Endothelial cell of umbilical vein (primary cell): ENCODE results near the gene RBM28. TPM values are rescaled to one million over a fixed set of nuclear protein-coding genes. Genes with fewer than 3 reads are reported as not detected.

ENCODE experiments used
- BruUV-seq: library from RNA; stranded (reverse); fragments of 400-500 nt; replicated peaks from 2 replicates; lab custom pipeline; 2021; lab: Mats Ljungman, UMichigan
- CTCF ChIA-PET: fragments of 300-600, 350-600 bp; sonication (Branson Sonifier 250); formaldehyde crosslinking; loops from one replicate; lab custom pipeline; 2021; ENCODE audit warnings: antibody characterized with exemption, inconsistent platforms; lab: Charles Lee
- POLR2A ChIA-PET: fragments of 300-600, 350-600 bp; sonication (Branson Sonifier 250); formaldehyde crosslinking; loops from one replicate; lab custom pipeline; 2021; ENCODE audit warnings: antibody characterized with exemption, inconsistent platforms; lab: Charles Lee
- DNase-seq: peaks from one replicate; pipeline ENCODE4 v3.0.0-alpha.2; 2011; ENCODE audit warnings: low read depth, low spot score
- FAIRE-seq: peaks from 2 replicates; lab custom pipeline; 2011; peaks lifted over from hg19 to GRCh38; lab: Jason Lieb, UNC
- H2AFZ ChIP-seq: 2 replicates; pipeline ENCODE4 v1.6.0; 2012; ENCODE audit warnings: low read depth, low read length, control low read depth, inconsistent platforms
- H3K27ac ChIP-seq: 2 replicates; pipeline ENCODE4 v1.5.1; 2011; ENCODE audit warnings: low read depth, mild to moderate bottlenecking, control low read depth, low read length, moderate library complexity; ENCODE audit not compliant: insufficient read depth
- H3K27me3 ChIP-seq, 2 experiments: 2 replicates each; pipeline versions ENCODE4 v1.6.0 to v1.6.1; 2011; ENCODE audit warnings: low read length in 2 of 2, mixed read lengths in 1 of 2; ENCODE audit not compliant: control insufficient read depth in 2 of 2, insufficient read depth in 2 of 2
- H3K36me3 ChIP-seq, 2 experiments: 2 replicates in 1 of 2; 3 replicates in 1 of 2; pipeline ENCODE4 v1.5.1; 2011; ENCODE audit warnings: low read length in 2 of 2, mild to moderate bottlenecking in 1 of 2, moderate library complexity in 1 of 2; ENCODE audit not compliant: control insufficient read depth in 2 of 2, insufficient read depth in 2 of 2; ENCODE audit errors: extremely low read depth in 1 of 2
- H3K4me1 ChIP-seq: 3 replicates; pipeline ENCODE4 v1.5.1; 2011; ENCODE audit warnings: mild to moderate bottlenecking, low read length; ENCODE audit not compliant: control insufficient read depth, insufficient read depth; ENCODE audit errors: extremely low read depth
- H3K4me2 ChIP-seq: 2 replicates; pipeline ENCODE4 v1.6.1; 2011; ENCODE audit warnings: low read length, control low read depth, mixed read lengths; ENCODE audit not compliant: insufficient read depth
- H3K4me3 ChIP-seq, 3 experiments: fragments of 200-600 bp in 1 of 3; sonication (generic), shearing (Covaris generic) in 1 of 3; replicated peaks in 1 of 3; 2 replicates each; pipeline ENCODE4 v1.5.1; 2011 to 2016; ENCODE audit warnings: control low read depth in 3 of 3, low read length in 3 of 3, mild to moderate bottlenecking in 2 of 3, inconsistent platforms in 1 of 3, low read depth in 1 of 3, moderate library complexity in 1 of 3; ENCODE audit not compliant: insufficient read depth in 1 of 3
- H3K79me2 ChIP-seq: 2 replicates; pipeline ENCODE4 v1.6.0; 2012; ENCODE audit warnings: low read length, inconsistent platforms; ENCODE audit not compliant: control insufficient read depth, insufficient read depth
- H3K9ac ChIP-seq: replicated peaks from 2 replicates; pipeline ENCODE3; 2011; ENCODE audit warnings: low read length, control low read depth; ENCODE audit not compliant: insufficient read depth; ENCODE audit errors: extremely low read depth
- H3K9me1 ChIP-seq: replicated peaks from 3 replicates; pipeline ENCODE4 v1.6.0; 2011; ENCODE audit warnings: mild to moderate bottlenecking, low read length; ENCODE audit not compliant: control insufficient read depth, insufficient read depth; ENCODE audit errors: extremely low read depth
- H3K9me3 ChIP-seq: replicated peaks from 2 replicates; pipeline ENCODE4 v1.5.1; 2012; ENCODE audit warnings: low read length, inconsistent platforms; ENCODE audit not compliant: control insufficient read depth, insufficient read depth
- H4K20me1 ChIP-seq: replicated peaks from 2 replicates; pipeline ENCODE3; 2011; ENCODE audit warnings: mild to moderate bottlenecking, low read length; ENCODE audit not compliant: control insufficient read depth, insufficient read depth; ENCODE audit errors: extremely low read depth
- CTCF ChIP-seq, 2 donors: IDR thresholded peaks; 1 replicate in 1 of 2; 2 replicates in 1 of 2; pipeline ENCODE4 v1.5.1; 2011; ENCODE audit warnings: low read length in 2 of 2, mild to moderate bottlenecking in 2 of 2, moderate library complexity in 2 of 2, control low read depth in 1 of 2, inconsistent platforms in 1 of 2, low read depth in 1 of 2; ENCODE audit not compliant: insufficient read depth in 1 of 2; ENCODE audit errors: extremely low read depth in 1 of 2
- EZH2 ChIP-seq: IDR thresholded peaks from 2 replicates; pipeline ENCODE4 v1.6.1; 2012; ENCODE audit warnings: borderline replicate concordance, low read depth, mild to moderate bottlenecking, moderate library complexity, low read length, inconsistent platforms; ENCODE audit not compliant: severe bottlenecking
- FOS ChIP-seq: IDR thresholded peaks from 2 replicates; pipeline ENCODE4 v1.6.1; 2011; ENCODE audit warnings: mild to moderate bottlenecking, low read length, moderate library complexity, borderline replicate concordance; ENCODE audit not compliant: insufficient read depth
- GATA2 ChIP-seq: IDR thresholded peaks from 2 replicates; pipeline ENCODE4 v1.7.0; 2011; ENCODE audit warnings: low read depth, mild to moderate bottlenecking, moderate library complexity, mixed read lengths, low read length; ENCODE audit not compliant: insufficient read length, insufficient read depth
- MAX ChIP-seq: IDR thresholded peaks from 2 replicates; pipeline ENCODE4 v1.6.1; 2011; ENCODE audit not compliant: insufficient read depth, insufficient read length
- POLR2A ChIP-seq: IDR thresholded peaks from 2 replicates; pipeline ENCODE4 v1.6.1; 2012; ENCODE audit warnings: low read depth, mild to moderate bottlenecking, control low read depth, low read length
- POLR2AphosphoS5 ChIP-seq: IDR thresholded peaks from 2 replicates; pipeline ENCODE4 v1.6.1; 2012; ENCODE audit warnings: low read depth, mild to moderate bottlenecking, control low read depth, low read length, moderate library complexity; ENCODE audit not compliant: insufficient read depth
- dilution Hi-C: fragments of 300-500 bp; cut with MboI; formaldehyde crosslinking; loops from one replicate; pipeline ENCODE4 v1.15.0; 2019; ENCODE audit warnings: low sequenced_read_pairs; ENCODE audit not compliant: extremely low pct_ligation_motif_present
- intact Hi-C: fragments of 100-400 bp; cut with micrococcal nuclease; formaldehyde crosslinking; loops from one replicate; pipeline ENCODE4 v1.10.0; 2022
- polyA plus RNA-seq, 4 experiments: library from polyadenylated mRNA; depleted of rRNA in 3 of 4; stranded (reverse) in 3 of 4; unstranded in 1 of 4; fragments of >200 nt; gene quantifications; 2 replicates each; pipeline versions ENCODE4 v1.2.1 to v1.2.3, GENCODE V29; 2011 to 2012; ENCODE audit warnings: missing spikeins in 1 of 4
- total RNA-seq: library from RNA; stranded (reverse); gene quantifications from 2 replicates; pipeline ENCODE4 v1.2.3, GENCODE V29; 2021

RBM28 gene
- total and polyA plus RNA-seq, 2 donors (not counting 3 experiments of a cell fraction or from before 2014, with no cell fraction given): 11.6 to 58.7 TPM

GRCh38 chr7:128388145-128388485 is 44.4 kb upstream of the RBM28 start:
- Histone ChIP-seq H3K27me3 (peaks cover 0 to 5% of the 10 kb centered on the region in 2 experiments), H3K79me2 (no peaks in the 10 kb centered on the region), H3K9ac (no peak overlapping the region), H3K9me3 (no peaks in the 10 kb centered on the region), H2AFZ (no peak overlapping the region), H4K20me1 (no peaks in the 10 kb centered on the region), H3K9me1 (no peaks in the 10 kb centered on the region), H3K27ac (no peak overlapping the region), H3K4me3 (no peak overlapping the region), H3K4me1 (no peaks in the 10 kb centered on the region), H3K36me3 (peaks cover 0 to 2% of the 10 kb centered on the region in 2 experiments), H3K4me2 (no peak overlapping the region)
- FAIRE-seq (no peak), DNase-seq (no peak)
- no TSS peak for BruUV-seq
- POLR2A ChIA-PET: interaction anchor here (1.2 kb wide), 1 partner anchor 41 kb away, joined by 4 read pairs; no protein-coding TSS in a partner anchor
- TF ChIP-seq EZH2 (no peak), POLR2A (no peak), FOS (no peak), POLR2AphosphoS5 (no peak), GATA2 (no peak), MAX (no peak), CTCF (IDR thresholded peaks at IDR 0.05; ENCODE audit: extremely low read depth in 1 of 2, insufficient read depth in 1 of 2, low read depth in 1 of 2, low read length in 2 of 2) (no peak)
- CTCF ChIA-PET: interaction anchor here (0.5 to 20.6 kb wide), 29 partner anchors 8 to 1585 kb away, joined by 3 to 778 read pairs (median 6); partner anchors contain the start of genes HILPDA and RBM28
- intact Hi-C loops: no loop called here
- dilution Hi-C loops: no loop called here
